ENCODE data around the gene POU2F1.

Gene POU2F1

DNA sequence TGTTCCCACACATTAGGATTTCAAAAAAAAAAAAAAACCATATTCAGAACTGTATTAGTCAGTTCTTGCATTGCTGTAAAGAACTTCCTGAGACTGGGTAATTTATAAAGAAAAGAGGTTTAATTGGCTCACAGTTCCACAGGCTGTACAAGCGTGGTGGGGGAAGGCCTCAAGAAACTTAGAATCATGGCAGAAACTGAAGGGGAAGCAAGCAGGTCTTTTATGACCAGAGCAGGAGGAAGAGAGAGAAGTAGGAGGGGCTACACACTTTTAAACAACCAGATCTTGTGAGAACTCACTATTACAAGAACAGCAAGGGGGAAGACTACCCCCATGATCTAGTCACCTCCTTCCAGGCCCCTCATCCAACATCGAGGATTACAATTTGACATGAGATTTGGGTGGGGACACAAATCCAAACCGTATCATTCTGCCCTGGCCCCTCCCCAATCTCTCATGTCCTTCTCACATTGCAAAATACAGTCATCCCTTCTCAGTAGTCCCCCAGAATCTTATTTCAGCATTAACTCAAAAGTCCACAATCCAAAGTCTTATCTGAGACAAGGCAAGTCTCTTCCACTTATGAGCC, 51.8 kb downstream of the POU2F1 start:
- TF ChIP-seq, protein P1, sequence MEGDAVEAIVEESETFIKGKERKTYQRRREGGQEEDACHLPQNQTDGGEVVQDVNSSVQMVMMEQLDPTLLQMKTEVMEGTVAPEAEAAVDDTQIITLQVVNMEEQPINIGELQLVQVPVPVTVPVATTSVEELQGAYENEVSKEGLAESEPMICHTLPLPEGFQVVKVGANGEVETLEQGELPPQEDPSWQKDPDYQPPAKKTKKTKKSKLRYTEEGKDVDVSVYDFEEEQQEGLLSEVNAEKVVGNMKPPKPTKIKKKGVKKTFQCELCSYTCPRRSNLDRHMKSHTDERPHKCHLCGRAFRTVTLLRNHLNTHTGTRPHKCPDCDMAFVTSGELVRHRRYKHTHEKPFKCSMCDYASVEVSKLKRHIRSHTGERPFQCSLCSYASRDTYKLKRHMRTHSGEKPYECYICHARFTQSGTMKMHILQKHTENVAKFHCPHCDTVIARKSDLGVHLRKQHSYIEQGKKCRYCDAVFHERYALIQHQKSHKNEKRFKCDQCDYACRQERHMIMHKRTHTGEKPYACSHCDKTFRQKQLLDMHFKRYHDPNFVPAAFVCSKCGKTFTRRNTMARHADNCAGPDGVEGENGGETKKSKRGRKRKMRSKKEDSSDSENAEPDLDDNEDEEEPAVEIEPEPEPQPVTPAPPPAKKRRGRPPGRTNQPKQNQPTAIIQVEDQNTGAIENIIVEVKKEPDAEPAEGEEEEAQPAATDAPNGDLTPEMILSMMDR (IDR thresholded peaks at IDR 0.05) = no peak
- no peak overlapping the region for H3K4me3 ChIP-seq
- no peak for DNase-seq (ENCODE audit: low spot score)
- no peak overlapping the region for H3K27ac ChIP-seq

DNA sequence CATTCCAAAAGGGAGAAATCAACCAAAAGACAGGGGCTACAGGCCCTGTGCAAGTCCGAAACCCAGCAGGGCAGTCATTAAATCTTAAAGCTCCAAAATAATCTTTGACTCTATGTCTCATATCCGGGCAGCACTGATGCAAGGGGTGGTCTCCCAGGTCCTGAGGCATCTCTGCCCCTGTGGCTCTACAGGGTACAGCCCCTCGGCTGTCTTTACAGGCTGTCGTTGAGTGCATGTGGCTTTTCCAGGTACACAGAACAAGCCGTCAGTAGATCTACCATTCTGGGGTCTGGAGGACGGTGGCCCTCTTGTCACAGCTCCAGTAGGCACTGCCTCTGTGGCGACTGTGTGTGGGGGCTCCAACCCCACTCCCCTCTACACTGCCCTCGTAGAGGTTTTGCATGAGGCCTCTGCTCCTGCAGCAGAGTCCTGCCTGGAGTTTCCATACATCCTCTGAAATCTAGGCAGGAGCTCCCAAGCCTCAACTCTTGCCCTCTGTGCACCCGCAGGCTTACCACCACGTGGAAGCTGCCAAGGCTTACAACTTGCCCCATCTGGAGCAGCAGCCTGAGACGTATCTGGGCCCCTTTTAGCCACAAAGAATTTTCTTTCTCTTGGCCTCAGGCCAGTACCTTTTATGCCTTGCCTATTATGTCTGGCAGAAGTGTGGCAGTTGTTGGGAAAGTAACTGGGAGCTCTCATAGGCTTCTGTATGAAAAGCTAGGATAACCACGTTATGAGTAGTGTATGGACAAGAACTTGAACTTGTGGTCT, 52.5 kb downstream of the POU2F1 start:
- no peak for DNase-seq (ENCODE audit: low spot score)

GRCh38 chr1:167274061-167274460, 53.4 kb downstream of the POU2F1 start:
- no peak overlapping the region for H3K27ac ChIP-seq
- TF ChIP-seq, protein P1 (IDR thresholded peaks at IDR 0.05) = no peak
- DNase-seq (ENCODE audit: low spot score) = no peak
- H3K4me3 ChIP-seq = no peak overlapping the region

More for the DNA sequence above, 52.5 kb downstream of the POU2F1 start:
- Histone ChIP-seq H3K27ac (no peak overlapping the region), H3K4me3 (no peak overlapping the region)
- TF ChIP-seq, protein P1 (IDR thresholded peaks at IDR 0.05) = no peak

- TF ChIP-seq, protein P1 (IDR thresholded peaks at IDR 0.05) = no peak
- Histone ChIP-seq H3K4me3 (no peak overlapping the region), H3K27ac (no peak overlapping the region)
- DNase-seq (ENCODE audit: low spot score) = no peak
These were observed 56.3 kb downstream of the POU2F1 start for GRCh38 chr1:167276969-167277368.

DNA sequence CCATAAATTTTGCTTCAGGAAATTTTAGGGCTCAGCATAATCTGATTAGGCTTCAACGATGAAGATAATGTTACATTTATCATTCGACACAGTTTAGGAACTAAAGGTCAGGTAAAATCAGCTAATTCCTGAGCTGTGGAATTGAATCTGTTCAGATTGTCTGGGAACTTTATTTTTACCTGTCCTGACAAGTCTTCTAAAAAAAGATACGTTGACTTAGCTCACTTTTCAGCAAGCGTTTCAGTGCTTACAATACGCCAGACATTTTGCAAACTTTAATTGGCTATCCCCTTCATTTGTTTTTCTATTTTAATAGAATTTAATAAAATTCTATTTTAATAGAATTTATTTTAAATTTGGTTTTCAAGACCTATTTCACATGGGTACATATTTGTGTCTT, 57.8 kb downstream of the POU2F1 start:
- Histone ChIP-seq H3K27ac (no peak overlapping the region), H3K4me3 (no peak overlapping the region)
- DNase-seq (ENCODE audit: low spot score) = no peak
- TF ChIP-seq, protein P1 (IDR thresholded peaks at IDR 0.05) = no peak

DNA sequence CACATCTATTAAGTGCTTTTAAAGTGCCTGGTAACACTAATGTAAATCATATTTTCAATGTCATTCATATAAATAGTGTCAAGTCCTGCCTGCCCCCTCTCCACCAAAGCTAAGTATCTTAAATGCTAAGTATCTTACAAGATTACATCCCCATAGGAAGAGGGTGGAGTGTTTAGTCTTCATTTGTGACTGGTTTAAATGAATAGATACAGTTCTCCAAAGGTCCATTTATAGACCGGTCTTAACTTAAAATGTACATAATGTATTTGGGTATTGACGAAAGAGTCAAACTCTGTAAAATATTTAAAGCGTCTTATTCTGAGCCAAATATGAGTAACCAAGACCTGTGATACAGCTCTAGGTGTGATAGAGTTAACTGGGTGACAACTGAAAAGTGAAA, 60.2 kb downstream of the POU2F1 start:
- no peak for DNase-seq (ENCODE audit: low spot score)
- TF ChIP-seq, protein P1 (IDR thresholded peaks at IDR 0.05) = no peak
- H3K27ac ChIP-seq = no peak overlapping the region
- no peak overlapping the region for H3K4me3 ChIP-seq
